HG02610 (cell line): ENCODE measurements around the gene WDR83.
"Not testable (repeated sequence)": the region's sequence is repeated elsewhere in the genome, so short reads cannot be mapped to it uniquely, and the experiment has no call there.

Source experiments
- ATAC-seq: cut with Tn5 transposase; IDR thresholded peaks from one replicate; pipeline ENCODE4 v1.9.1; 2021; ENCODE audit warnings: mild to moderate bottlenecking, moderate library complexity; ENCODE audit not compliant: unreplicated experiment

The WDR83 gene

GRCh38 chr19:12681074-12681987 is 14.7 kb downstream of the WDR83 start, which contains the start of gene DHPS:
TSS of gene DHPS (minus strand) at chr19:12681880. CDS start at chr19:12681766, 114 bp downstream.
- peak; percentile 60 for ATAC-seq

- no peak for ATAC-seq
Observed at GRCh38 chr19:12685831-12686230, 19.2 kb downstream of the WDR83 start.

GRCh38 chr19:12687496-12688196 is 21.0 kb downstream of the WDR83 start, which contains the start of gene GNG14:
TSS of gene GNG14 (plus strand) at chr19:12687998. CDS start at chr19:12688049, 51 bp downstream.
- no peak for ATAC-seq

GRCh38 chr19:12689012-12689411 is 22.4 kb downstream of the WDR83 start:
- no peak for ATAC-seq

GRCh38 chr19:12689581-12690216 is 23.1 kb downstream of the WDR83 start:
- ATAC-seq, result no peak

GRCh38 chr19:12692960-12693359 is 26.4 kb downstream of the WDR83 start:
- no peak for ATAC-seq

GRCh38 chr19:12694641-12695040 is 28.0 kb downstream of the WDR83 start:
- ATAC-seq, result no peak

GRCh38 chr19:12695096-12695495 is 28.5 kb downstream of the WDR83 start:
- no peak for ATAC-seq

- no peak for ATAC-seq
Observed at GRCh38 chr19:12695514-12695913, 28.9 kb downstream of the WDR83 start.

GRCh38 chr19:12695997-12696365 is 29.4 kb downstream of the WDR83 start:
- ATAC-seq, result peak; percentile 13

GRCh38 chr19:12696366-12697335 is 30.0 kb downstream of the WDR83 start, which contains the start of gene FBXW9:
TSS of gene FBXW9 (minus strand) at chr19:12696631. CDS start at chr19:12696581, 50 bp downstream.
- peak; percentile 69 for ATAC-seq

GRCh38 chr19:12697425-12697824 is 30.8 kb downstream of the WDR83 start:
- not testable (repeated sequence) for ATAC-seq

- no peak for ATAC-seq
Observed at GRCh38 chr19:12698138-12698537, 31.5 kb downstream of the WDR83 start.

GRCh38 chr19:12701596-12702282 is 35.1 kb downstream of the WDR83 start:
- ATAC-seq, result no peak

- no peak for ATAC-seq
Observed at GRCh38 chr19:12703046-12703445, 36.4 kb downstream of the WDR83 start.

GRCh38 chr19:12705169-12705568 is 38.6 kb downstream of the WDR83 start:
- ATAC-seq, result no peak

GRCh38 chr19:12705654-12706331 is 39.2 kb downstream of the WDR83 start:
- ATAC-seq, result no peak

- no peak for ATAC-seq
Observed at GRCh38 chr19:12706332-12706718, 39.7 kb downstream of the WDR83 start.

GRCh38 chr19:12708641-12709040 is 42.0 kb downstream of the WDR83 start:
- no peak for ATAC-seq
